ENCODE results near the gene GNG7. TPM values are rescaled to one million over a fixed set of nuclear protein-coding genes. Genes with fewer than 3 reads are reported as not detected.
A peak's percentile ranks its signal among the peaks of the same experiment; 100 is the strongest.

GNG7 gene
- polyA plus RNA-seq, 1 donor (not counting 4 experiments of a cell fraction or from before 2014, with no cell fraction given), result 0.01 TPM

DNA sequence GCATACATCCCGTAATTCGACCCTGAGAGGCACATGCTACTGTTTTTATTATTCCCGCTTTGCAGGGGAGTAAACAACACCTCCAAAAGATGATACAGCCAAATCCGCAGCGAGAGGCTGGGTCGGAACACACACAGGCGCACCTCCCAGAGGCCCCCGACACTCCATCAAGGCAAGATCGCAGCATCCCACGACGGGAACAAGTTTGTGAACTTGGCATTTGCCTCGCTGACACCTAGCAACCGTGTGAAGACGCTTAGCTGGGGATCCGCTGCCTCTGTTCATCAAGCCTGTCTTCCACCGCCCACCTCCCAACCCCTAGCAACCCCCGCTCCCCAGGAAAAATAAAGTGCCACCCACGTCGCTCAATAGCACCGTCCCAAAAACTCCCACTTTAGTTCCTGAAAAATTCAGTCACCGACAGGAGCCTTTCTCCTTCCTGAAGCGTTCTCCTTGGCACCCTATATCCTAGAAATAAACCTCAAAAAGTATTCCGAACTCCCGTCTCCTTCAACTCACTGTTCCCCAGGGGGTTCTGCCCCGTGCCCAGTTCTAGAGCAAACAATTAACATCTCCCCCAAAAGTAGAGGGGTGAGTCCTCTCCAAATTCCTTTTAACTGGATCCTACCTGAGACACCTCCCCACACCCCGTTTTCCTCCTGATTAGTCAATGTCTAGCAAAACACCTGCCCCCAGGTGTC lies 1.7 kb downstream of the GNG7 start:
- Histone ChIP-seq H3K27ac (ENCODE audit: control insufficient read depth, insufficient read depth, low read length) (no peak overlapping the region), H3K27me3 (ENCODE audit: control insufficient read depth, extremely low read depth, insufficient read depth, low read length) (peaks cover 26% of the 10 kb centered on the region), H3K9me1 (ENCODE audit: control insufficient read depth, extremely low read depth, insufficient read depth, low read length) (no peaks in the 10 kb centered on the region), H3K4me2 (ENCODE audit: control insufficient read depth, extremely low read depth, insufficient read depth, low read depth, low read length) (no peak overlapping the region), H3K9ac (ENCODE audit: control insufficient read depth, extremely low read depth, insufficient read depth, low read length) (no peak overlapping the region), H4K20me1 (ENCODE audit: control insufficient read depth, extremely low read depth, insufficient read depth, low read length) (no peaks in the 10 kb centered on the region), H3K36me3 (ENCODE audit: control insufficient read depth in 2 of 2, extremely low read depth in 1 of 2, insufficient read depth in 2 of 2, low read length in 2 of 2) (no peaks in the 10 kb centered on the region), H3K9me3 (ENCODE audit: control insufficient read depth, low read depth, low read length) (no peaks in the 10 kb centered on the region), H3K79me2 (ENCODE audit: control insufficient read depth, insufficient read depth, low read length) (no peaks in the 10 kb centered on the region), H3K4me1 (ENCODE audit: control insufficient read depth, extremely low read depth, insufficient read depth, low read length) (no peaks in the 10 kb centered on the region), H3K4me3 (ENCODE audit: control insufficient read depth in 2 of 3, extremely low read depth in 1 of 3, insufficient read depth in 2 of 3, low read depth in 1 of 3, low read length in 3 of 3) (no peak overlapping the region), H2AFZ (ENCODE audit: control insufficient read depth, low read length) (no peak overlapping the region)
- DNase-seq (ENCODE audit: low read depth, low spot score) (no peak), FAIRE-seq (no peak)
- dilution Hi-C loops (cut with MboI; ENCODE audit: extremely low pct_ligation_motif_present, low sequenced_read_pairs), result no loop called here
- TF ChIP-seq, protein P1, sequence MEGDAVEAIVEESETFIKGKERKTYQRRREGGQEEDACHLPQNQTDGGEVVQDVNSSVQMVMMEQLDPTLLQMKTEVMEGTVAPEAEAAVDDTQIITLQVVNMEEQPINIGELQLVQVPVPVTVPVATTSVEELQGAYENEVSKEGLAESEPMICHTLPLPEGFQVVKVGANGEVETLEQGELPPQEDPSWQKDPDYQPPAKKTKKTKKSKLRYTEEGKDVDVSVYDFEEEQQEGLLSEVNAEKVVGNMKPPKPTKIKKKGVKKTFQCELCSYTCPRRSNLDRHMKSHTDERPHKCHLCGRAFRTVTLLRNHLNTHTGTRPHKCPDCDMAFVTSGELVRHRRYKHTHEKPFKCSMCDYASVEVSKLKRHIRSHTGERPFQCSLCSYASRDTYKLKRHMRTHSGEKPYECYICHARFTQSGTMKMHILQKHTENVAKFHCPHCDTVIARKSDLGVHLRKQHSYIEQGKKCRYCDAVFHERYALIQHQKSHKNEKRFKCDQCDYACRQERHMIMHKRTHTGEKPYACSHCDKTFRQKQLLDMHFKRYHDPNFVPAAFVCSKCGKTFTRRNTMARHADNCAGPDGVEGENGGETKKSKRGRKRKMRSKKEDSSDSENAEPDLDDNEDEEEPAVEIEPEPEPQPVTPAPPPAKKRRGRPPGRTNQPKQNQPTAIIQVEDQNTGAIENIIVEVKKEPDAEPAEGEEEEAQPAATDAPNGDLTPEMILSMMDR (optimal IDR thresholded peaks at IDR 0.05 in 1 of 3, IDR thresholded peaks at IDR 0.05 in 1 of 3, conservative IDR thresholded peaks at IDR 0.05 in 1 of 3; ENCODE audit: extremely low read depth in 1 of 3, insufficient read depth in 2 of 3, low read length in 3 of 3), result no peak
- TF ChIP-seq EZH2 (IDR thresholded peaks at IDR 0.05; ENCODE audit: low read length), result peak; percentile 74

DNA sequence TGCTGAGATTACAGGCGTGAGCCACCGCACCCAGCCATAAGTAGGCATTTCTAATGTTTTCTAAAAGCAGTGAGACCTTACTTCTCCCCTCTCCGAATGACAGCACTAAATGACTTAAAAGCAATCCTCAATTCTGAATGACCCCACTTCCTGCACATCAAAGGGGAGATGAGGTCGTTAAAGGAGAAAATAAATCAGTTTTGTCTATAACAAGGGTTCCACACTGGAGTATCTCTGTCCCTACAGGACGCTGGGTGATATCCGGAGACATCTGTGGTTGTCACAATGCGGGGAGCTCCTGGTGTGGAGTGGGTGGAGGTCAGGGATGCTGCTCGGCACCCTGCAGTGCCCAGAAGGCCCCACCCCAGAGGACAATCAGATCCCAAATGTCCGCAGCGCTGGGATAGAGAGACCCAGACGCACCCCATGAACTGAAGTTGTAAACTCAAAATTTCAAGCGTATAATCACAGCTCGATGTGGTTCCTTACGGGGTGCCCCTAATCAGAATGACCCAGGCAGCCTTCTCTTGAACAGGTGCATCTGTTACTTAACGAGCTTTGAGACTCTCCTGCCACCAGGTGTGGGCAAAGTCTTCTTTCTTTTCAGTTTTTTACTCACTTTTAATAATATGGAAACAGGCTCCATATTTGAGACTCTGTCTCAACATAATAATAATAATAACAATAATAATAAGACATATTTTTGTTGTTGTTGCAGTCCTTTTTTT lies 2.9 kb downstream of the GNG7 start:
- no peak overlapping the region for H2AFZ ChIP-seq (ENCODE audit: control insufficient read depth, low read length)
- no peaks in the 10 kb centered on the region for H3K36me3 ChIP-seq (ENCODE audit: control insufficient read depth in 2 of 2, extremely low read depth in 1 of 2, insufficient read depth in 2 of 2, low read length in 2 of 2)
- TF ChIP-seq EZH2 (IDR thresholded peaks at IDR 0.05; ENCODE audit: low read length), result no peak
- TF ChIP-seq, protein P1 (optimal IDR thresholded peaks at IDR 0.05 in 1 of 3, IDR thresholded peaks at IDR 0.05 in 1 of 3, conservative IDR thresholded peaks at IDR 0.05 in 1 of 3; ENCODE audit: extremely low read depth in 1 of 3, insufficient read depth in 2 of 3, low read length in 3 of 3), result no peak
- no peaks in the 10 kb centered on the region for H3K79me2 ChIP-seq (ENCODE audit: control insufficient read depth, insufficient read depth, low read length)
- H3K4me2 ChIP-seq (ENCODE audit: control insufficient read depth, extremely low read depth, insufficient read depth, low read depth, low read length), result no peak overlapping the region
- dilution Hi-C loops (cut with MboI; ENCODE audit: extremely low pct_ligation_motif_present, low sequenced_read_pairs), result no loop called here
- no peak for FAIRE-seq
- H3K27me3 ChIP-seq (ENCODE audit: control insufficient read depth, extremely low read depth, insufficient read depth, low read length), result peaks cover 26% of the 10 kb centered on the region
- DNase-seq (ENCODE audit: low read depth, low spot score), result no peak
- no peak overlapping the region for H3K9ac ChIP-seq (ENCODE audit: control insufficient read depth, extremely low read depth, insufficient read depth, low read length)
- H4K20me1 ChIP-seq (ENCODE audit: control insufficient read depth, extremely low read depth, insufficient read depth, low read length), result no peaks in the 10 kb centered on the region
- no peaks in the 10 kb centered on the region for H3K9me3 ChIP-seq (ENCODE audit: control insufficient read depth, low read depth, low read length)
- H3K9me1 ChIP-seq (ENCODE audit: control insufficient read depth, extremely low read depth, insufficient read depth, low read length), result no peaks in the 10 kb centered on the region
- H3K4me3 ChIP-seq (ENCODE audit: control insufficient read depth in 2 of 3, extremely low read depth in 1 of 3, insufficient read depth in 2 of 3, low read depth in 1 of 3, low read length in 3 of 3), result no peak overlapping the region
- no peaks in the 10 kb centered on the region for H3K4me1 ChIP-seq (ENCODE audit: control insufficient read depth, extremely low read depth, insufficient read depth, low read length)
- H3K27ac ChIP-seq (ENCODE audit: control insufficient read depth, insufficient read depth, low read length), result no peak overlapping the region
